T-helper 1 cell treated with Interleukin-12 subunit alpha and Interleukin-12 subunit beta and Interleukin-4 antibody, amounts not matched to agents 30 ng/mL and 1 ng/mL, for 36 hours (primary cell): ENCODE results near the gene ANG. TPM values are rescaled to one million over a fixed set of nuclear protein-coding genes. Genes with fewer than 3 reads are reported as not detected.
"Not testable (repeated sequence)": the region's sequence is repeated elsewhere in the genome, so short reads cannot be mapped to it uniquely, and the experiment has no call there.

Source experiments
- intact Hi-C: fragments of 100-400 bp; cut with micrococcal nuclease; formaldehyde crosslinking; loops from one replicate; pipeline ENCODE4 v1.15.1; 2024
- total RNA-seq: library from RNA; stranded (reverse); gene quantifications from 2 replicates; pipeline ENCODE4 v1.2.3, GENCODE V29; 2022

ANG gene
- total RNA-seq, 1 donor from 2014 or later: 1.6 TPM

DNA sequence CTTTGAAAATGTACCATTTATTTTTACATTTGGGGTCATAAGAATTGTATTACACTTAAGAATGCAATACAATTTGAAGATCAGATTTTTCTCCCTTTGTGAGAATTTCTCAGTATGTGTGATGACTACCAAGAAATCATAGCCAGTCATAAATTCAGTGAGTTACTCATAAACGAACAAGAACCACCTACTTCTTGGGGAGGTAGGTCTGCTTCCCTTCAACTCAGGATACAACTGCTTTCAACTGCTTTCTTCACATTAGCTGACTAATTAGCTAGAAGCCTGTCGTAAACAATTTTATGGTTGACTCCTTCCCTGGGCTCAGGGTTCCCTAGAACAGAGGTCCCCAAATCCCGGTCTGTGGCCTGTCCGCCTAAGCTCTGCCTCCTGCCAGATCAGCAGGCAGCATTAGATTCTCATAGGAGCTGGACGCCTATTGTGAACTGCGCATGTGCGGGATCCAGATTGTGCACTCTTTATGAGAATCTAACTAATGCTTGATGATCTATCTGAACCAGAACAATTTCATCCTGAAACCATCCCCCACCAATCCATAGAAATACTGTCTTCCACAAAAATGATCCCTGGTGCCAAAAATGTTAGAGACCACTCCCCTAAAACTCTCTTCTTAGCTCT, 3.7 kb downstream of the ANG start:
- intact Hi-C loops: no loop called here

DNA sequence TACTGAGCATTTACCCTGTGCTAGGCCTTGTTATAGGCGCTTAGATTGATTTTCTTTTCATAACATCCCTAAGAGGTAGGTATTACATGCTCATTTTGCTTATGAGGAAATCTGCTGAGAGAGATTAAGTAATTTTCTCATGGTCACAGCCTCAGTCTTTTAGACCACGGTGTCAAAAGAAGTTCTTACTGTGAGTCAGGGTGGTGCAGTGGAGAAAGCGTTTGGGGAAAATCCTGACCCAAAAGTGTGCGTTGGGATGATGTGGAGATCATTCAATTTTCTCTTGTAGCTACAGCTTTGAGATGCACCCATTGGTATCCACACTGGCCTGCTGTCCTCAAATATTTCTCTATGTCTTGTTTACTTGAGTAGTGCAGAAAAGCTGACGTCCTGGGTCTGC, 8.2 kb downstream of the ANG start:
- intact Hi-C loops: loop anchor here (1.0 kb wide), 3 partner anchors 159 to 275 kb away; no protein-coding TSS in a partner anchor

DNA sequence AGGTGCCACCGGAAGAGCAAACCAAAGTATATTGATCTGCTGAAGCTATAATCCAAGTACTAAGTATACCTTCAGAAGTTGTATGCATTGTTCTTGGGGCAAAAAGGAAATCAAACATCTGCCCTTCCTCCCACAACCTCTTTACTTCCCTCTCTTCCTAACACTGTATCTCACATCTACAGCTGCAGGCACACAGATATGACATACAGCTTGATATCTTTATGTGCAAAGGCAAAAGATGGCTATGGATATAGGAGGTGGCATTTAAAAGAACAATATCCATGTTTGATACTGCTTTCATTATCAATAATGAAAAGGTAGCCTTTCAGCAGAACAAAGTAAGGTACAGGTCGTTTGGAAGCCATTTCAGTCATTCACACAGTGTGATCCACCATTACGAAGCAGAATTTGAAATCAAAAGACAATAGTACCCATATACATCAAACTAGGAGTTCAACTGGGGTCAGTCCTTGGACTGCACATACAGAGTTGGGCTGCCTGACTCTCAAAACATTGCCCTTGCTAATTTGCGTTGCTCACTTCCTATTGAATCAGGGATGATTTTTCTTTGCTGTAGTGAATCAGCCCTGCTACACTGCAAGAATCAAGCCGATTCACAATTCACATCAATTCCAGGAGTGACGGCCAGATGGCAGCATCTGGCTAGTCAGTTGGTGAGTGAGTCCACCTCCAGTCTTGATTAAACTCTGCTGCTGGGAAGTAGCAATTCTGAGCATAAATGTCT, 8.9 kb downstream of the ANG start:
- intact Hi-C loops: loop anchor here (1.0 kb wide), 3 partner anchors 158 to 274 kb away; no protein-coding TSS in a partner anchor

DNA sequence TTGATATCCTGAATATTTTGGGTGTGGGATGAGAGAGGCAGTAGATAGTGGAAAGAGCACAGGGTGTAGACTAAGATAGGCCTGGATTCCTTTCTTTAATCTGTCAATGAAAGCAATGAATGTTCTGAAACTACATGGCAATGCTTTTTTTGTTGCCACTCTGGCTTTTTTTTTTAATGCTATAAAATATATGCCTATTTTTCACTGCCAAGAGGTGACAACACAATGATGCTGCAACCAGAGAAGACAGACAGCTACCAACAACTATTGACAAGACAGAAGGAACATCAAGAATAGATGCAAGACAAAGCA, 9.4 kb downstream of the ANG start:
- intact Hi-C loops: no loop called here

DNA sequence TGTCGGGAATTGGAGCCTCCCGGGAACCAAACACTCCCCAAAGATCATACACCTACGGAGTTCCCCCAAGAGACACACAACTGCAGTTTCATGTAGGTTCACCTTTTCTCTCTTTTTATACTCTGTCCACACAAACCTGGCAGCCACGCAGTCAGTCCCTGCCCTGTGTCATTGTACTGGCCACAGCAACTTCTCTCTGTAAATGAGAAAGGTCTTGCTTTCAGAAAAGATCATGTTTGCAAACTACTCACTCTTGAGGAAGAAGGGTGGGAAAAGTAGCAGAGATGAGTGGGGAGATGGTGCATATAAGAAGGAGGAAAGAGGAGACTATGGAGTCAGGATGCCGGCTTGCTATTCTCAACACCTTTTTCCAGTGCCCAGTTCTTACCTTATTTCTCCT, 10.4 kb downstream of the ANG start:
- intact Hi-C loops: no loop called here

DNA sequence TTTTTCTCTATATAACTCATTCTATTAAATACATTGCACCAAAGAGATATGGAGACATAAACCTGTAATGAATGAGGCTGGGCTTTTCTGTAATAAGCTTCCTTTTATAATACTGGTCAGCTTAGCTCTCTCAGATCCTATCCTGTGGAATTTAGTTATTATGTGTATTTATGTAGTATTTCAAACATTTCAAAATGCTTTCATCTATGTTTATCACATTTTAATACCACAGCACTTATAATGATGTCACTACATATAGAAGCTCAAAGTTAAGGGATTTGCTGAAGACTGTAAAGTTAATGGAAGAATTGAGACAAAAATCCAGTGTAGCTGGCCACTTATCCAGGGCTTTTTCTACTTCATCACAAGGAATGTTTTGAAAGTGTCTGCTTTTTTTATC, 11.4 kb downstream of the ANG start:
- intact Hi-C loops: no loop called here

DNA sequence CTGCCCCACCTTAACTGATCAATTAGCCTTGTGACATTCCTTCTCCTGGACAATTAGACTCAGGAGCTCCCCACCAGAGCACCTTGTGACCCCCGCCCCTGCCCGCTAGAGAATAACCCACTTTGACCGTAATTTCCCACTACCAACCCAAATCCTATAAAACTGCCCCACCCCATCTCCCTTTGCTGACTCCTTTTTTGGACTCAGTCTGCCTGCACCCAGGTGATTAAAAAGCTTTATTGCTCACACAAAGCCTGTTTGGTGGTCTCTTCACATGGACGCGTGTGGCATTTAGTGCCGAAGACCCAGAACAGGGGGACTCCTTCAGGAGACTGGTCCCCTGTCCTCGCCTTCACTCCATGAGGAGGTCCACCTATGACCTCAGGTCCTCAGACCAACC, 12.4 kb downstream of the ANG start:
- intact Hi-C loops: not testable (repeated sequence)

DNA sequence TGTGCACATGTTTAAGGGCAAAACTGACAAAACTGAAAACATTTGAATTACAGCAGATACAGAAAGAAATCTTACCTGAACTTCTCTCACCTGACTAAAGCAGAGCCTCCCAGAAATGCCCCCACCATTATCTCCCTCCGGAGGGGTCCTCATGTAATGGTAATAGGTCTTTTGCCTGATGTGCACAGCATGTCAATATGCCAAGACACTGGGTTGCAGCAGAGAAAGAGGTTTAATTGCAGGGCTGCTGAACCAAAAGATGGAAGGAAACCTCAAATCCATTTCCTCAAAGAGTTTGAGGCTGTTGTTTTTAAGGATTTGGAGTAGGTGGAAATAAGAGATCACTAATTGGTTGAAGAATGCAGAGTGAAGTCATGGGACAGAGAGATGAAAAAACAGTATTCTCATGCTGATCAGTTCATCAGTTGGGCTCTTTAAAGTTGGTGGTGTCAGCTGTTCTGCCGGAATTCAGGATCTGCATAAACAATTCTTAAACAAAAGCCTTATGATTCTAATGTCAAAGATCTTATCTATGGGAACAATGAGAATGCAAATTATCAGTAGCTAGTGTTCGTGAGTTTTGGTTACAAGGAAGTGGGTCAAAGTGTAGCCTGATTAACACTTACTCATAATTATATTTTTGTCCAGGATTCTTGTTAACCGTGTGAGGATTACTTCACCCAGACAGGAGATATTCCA, 18.2 kb downstream of the ANG start:
- intact Hi-C loops: no loop called here

DNA sequence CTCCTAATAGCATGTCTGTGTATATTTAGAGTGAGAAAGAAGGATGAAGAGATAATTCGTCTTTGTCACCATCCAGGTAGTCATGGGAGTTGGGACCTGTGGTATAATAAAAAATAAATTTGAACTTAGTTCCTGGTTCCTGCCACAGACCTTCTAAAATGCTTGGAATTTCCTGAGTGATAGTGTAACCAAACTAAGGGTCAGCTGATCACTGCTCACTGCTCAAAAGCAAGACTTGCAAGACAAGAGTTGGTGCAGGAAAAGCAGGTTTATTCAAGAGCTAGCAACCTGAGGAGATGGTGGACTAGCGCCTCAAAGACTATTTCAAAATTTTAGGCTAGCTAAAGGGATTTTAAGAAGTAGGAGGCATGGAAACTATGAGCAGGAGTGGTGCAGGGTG, 19.1 kb downstream of the ANG start:
- intact Hi-C loops: no loop called here

DNA sequence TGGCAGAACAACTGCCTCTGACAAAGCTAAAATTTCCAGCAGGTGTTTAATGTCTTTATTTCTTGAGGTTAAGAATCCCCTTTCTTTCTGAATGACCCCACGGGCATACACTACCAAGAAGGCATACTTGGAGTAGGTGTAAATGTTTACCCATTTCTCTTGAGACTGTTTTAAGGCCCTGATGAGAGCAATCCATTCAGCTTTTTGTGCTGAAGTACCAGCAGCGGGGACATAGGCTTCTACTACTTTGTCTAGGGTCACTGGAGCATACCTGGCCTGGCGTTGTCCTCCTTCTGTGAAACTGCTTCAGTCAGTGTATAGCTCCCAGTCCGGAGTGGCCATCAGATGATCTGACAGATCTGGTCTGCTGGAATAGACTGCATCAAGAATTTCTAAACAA, 22.7 kb downstream of the ANG start:
- intact Hi-C loops: no loop called here

DNA sequence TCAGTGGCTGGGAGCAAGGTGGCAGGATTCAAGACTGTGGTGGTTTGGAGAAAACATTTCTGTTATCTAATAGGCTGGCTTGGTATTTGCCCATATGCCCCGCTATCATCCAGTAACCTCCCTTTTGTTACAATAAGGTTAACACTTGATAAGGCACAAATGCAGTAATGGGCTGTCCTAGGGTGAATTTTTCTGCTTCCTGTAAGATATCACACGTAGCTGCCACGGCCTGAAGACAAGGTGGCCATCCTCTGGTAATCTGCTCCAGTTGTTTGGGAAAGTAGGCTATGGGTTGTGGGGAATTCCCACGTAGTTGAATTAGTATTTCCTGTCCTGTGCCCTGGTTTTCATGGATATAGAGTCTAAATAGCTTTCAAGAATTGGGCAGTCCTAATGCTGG, 23.1 kb downstream of the ANG start:
- intact Hi-C loops: no loop called here

DNA sequence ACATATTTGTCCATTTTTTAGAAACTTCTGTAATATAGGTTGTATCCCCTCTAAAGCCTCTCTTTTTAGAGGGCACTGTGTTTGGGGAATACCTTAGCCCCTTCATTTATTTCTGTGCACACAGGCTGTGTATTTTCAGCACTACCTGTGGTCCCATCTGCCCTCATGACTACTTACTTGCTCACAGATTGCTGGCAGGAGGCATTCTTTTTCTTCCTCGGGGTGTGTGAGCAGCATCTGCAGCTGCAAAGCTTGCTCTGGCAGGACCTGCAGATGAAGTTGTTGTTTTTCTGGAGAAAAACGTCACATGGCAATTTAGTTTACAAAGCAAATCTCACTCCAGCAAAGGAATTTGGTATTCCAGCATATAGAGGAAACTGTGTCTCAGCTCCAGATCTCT, 24.3 kb downstream of the ANG start:
- intact Hi-C loops: no loop called here

DNA sequence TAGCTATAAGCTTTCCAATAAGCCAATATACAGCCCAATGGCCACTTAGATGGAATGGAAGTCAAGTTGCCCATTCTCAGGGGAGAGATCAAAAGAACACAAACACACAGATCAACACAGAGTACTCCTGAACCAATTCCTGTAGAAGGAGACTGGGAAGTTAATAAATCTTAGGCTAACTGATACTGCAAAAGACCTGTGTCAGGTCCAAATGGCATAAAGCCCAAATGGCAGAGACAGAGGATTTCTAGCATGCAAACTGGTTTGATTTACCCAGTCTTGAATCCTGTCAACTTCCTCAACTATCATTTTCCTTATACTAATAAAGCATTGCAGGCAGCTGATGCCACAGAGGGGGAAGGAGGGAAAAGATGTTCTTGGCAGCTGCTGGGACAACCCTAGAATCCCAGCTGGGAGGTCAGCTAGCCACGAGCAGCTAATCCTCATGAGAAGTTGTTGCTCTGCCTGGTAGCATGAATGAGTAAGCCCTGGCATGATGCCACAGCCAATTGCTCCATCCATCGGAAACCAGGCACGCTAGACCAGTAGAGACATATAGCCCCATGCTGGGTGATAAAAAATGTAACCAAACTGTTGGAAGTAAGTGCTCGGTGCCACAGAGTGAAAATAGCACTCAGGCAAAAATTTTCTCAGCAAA, 26.2 kb downstream of the ANG start:
- intact Hi-C loops: no loop called here

DNA sequence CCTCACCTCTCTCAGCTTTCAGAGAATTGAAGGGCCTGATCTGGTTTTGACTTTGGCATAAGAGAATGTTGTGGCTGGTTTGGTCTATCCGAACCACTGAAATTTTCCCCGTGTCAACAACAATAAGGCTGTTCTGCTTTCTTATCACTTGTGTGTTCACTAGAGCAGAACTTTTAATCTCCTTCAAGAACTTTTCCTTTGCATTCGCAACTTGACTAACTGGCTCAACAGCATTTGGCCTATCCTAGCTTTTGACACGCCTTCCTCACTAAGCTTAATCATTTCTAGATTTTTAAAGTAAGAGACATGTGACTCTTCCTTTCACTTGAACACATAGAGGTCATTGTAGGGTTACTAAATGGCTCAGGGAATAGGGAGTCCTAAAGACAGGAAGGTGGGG, 31.2 kb downstream of the ANG start:
- intact Hi-C loops: no loop called here

DNA sequence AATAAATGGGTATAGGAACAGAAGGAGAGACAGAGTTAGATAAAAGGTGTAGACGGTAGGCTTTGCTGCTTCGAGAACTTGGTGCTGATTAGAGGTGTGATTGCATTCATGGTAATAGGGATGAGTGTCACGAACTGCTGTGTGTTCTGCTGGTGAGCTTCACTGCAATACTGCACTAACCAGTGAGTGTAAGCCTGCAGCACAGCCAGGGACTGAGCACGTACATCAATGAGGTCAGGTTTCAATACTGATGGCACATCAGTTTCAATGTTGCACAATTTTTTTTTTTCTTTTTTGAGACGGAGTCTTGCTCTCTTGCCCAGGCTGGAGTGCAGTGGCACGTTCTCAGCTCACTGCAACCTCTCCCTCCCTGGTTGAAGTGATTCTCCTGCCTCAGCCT, 32.2 kb downstream of the ANG start:
- intact Hi-C loops: no loop called here

DNA sequence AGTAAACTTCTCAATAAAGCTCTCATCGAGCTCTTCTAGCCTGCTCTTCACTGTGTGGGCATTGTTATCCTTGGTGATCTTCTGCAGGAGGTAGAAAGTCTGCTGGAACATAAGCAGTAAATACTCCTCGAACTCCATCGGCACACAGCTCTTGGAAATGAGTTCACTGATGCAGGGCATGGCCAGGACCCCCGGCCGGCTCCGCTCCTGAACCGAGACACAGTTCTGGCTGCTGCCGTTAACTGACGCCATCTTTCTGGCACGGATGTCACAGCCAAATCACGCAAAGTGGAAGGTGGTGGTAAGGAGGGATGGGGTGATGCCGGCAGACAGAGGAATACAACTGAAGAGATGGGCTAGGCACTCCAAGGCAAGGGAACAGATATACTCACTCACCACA, 33.5 kb downstream of the ANG start:
- intact Hi-C loops: no loop called here

DNA sequence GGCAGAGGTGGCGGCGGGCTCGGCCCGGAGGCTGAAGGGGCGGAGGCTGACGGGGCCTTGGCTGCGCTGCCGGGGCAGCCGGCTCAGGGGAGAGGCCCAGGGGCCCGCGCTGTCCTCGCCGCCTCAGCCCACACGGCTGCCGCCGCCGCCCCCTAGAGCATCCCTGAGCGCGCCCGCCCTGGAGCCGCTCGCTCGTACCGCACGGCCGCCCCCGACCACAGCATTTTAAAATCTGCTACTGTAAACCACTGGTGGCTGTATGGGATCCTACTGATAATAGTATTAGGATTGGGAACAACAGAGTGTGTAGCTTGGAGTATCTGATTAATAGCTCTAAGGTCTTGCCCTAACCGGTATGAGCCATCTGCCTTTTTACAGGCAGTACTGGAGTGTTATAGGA, 34.9 kb downstream of the ANG start:
- intact Hi-C loops: no loop called here

DNA sequence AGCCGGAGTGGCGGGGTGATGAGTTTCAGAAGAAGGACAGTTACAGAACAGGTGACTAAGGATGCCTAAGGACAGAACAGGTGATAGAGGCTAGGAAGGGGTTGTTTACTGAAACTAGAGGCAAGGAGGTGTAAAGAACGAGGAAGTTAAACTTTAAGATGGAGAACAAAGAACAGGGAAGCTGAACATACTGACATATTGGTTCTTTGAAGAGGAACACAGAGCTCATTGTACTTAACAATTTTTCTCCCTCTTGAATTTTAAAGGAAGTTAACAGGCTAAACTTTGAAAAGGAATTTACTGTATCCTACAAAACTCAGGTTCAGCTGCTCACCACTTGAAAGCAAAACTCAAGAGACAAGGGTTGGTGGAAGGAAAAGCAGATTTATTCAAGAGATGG, 37.6 kb downstream of the ANG start:
- intact Hi-C loops: not testable (repeated sequence)

DNA sequence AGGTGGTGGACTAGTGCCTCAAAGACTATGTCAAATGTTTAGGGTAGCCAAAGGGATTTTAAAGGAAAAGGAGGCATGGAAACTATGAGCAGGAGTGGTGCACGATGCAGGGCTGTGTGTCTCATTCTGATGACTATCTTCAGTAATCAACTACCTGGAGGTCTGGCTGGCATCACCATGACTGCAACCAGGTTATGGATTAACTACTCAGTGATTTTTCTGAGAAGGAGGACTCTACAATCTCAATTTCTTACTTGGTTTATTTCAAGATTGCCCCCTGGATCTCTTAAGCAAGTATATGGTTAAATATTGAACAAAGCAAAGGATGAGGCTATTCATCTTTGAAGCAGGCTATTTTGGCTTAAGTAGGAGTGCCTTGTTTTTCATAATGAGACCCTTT, 38.0 kb downstream of the ANG start:
- intact Hi-C loops: no loop called here

DNA sequence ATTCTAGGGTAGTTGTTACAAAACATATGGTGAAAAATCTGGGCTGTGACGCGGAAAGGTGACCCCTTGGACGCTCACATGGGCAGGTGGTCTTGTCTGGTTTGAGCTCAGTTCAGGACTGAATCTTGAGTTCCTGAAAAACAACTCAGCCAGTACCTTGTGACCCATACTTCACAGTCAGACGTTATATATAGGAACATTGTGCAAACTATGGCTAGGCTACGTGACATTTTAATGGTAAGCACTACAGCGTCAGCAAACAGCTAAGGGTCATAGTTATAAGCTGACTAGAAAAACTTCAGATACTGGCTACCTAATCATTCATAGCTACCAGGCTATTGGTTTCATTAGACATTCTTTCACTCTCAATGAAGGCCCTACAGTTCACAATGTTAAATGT, 42.3 kb downstream of the ANG start:
- intact Hi-C loops: no loop called here

DNA sequence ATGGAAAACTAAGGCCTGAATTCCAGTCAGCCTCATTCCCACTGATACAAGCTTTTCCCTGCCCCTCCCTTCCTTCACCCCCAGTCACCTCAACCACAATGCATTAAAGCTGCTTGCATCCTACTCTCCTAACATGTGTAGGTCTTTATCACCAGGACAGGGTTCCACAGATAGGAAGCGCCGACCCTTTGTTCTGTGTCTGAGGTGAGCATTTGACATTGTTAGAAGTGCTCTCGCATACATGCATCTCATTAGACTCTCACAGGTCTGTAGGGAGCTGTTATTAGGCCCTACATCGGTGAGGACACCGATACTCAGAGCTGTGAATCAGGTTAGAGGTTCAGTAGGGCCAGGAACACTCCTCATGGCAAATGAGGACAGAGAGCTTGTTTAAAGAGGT, 43.9 kb downstream of the ANG start:
- intact Hi-C loops: no loop called here

DNA sequence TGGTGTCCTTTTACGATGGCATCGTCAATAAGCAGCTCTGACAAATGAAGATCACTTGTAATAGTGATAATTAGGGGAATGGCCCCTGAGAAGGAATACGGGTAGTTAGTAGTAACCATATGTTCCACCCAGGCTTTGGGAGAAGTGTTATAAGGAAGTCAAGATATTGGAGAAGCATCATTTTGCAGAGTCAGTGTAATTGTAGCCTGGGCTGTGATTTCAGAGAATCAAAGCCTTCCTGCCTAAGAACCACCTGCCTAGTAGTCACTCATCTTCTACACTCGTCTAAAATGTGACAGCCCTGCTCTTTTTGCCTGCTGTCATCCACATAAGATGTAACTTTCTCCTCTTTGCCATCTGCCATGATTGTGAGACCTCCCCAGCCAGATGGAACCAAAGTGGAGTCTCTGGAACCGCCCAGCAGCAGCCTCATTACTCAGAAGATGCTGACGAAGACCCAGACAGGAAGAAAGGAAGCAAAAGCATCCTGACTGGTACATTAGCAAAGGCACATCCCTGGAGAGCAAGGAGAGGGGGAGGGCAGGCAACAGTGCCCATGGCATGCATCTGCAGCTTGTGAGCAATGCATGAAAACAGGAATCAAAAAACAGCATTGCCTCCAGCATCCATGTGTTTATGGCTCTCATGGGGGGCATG, 44.5 kb downstream of the ANG start:
- intact Hi-C loops: no loop called here
